RWPE2 (cell line): ENCODE measurements around the gene ABRAXAS1.

Experiments
- ATAC-seq: fragments of 200-7000 bp; cut with Tn5 transposase; 3 replicates; pipeline ENCODE4 v1.9.1; 2021; ENCODE audit warnings: low read depth
- DNase-seq: peaks from one replicate; pipeline ENCODE4 v3.0.0-alpha.2; 2020; ENCODE audit warnings: low spot score
- H3K27ac ChIP-seq: fragments of 450-650 bp; 2 replicates; pipeline ENCODE4 v1.5.1; 2017; ENCODE audit warnings: mild to moderate bottlenecking; ENCODE audit not compliant: poor library complexity, severe bottlenecking
- H3K27me3 ChIP-seq: fragments of 250-450 bp; sonication (Bioruptor Pico); 2 replicates; pipeline ENCODE4 v1.5.1; 2021; ENCODE audit warnings: mild to moderate bottlenecking, moderate library complexity; ENCODE audit not compliant: insufficient read depth, poor library complexity, severe bottlenecking
- H3K36me3 ChIP-seq: fragments of 250-450 bp; sonication (Bioruptor Pico); 2 replicates; pipeline ENCODE4 v1.5.1; 2020; ENCODE audit warnings: low read depth, mild to moderate bottlenecking, moderate library complexity
- H3K4me1 ChIP-seq: fragments of 250-450 bp; sonication (Bioruptor Pico); 2 replicates; pipeline ENCODE4 v1.5.1; 2021; ENCODE audit warnings: mild to moderate bottlenecking, moderate library complexity; ENCODE audit not compliant: insufficient read depth, poor library complexity, severe bottlenecking
- H3K4me3 ChIP-seq: fragments of 250-450 bp; sonication (Bioruptor Pico); 2 replicates; pipeline ENCODE4 v1.5.1; 2021; ENCODE audit warnings: mild to moderate bottlenecking, moderate library complexity; ENCODE audit not compliant: severe bottlenecking
- H3K9me3 ChIP-seq: fragments of 250-450 bp; sonication (Bioruptor Pico); 2 replicates; pipeline ENCODE4 v1.5.1; 2021; ENCODE audit warnings: mild to moderate bottlenecking, moderate library complexity; ENCODE audit not compliant: severe bottlenecking
- CTCF ChIP-seq: fragments of 450-650 bp; IDR thresholded peaks from one replicate; pipeline ENCODE4 v1.5.1; 2017; ENCODE audit warnings: mild to moderate bottlenecking, moderate library complexity; ENCODE audit not compliant: poor library complexity, severe bottlenecking

Gene ABRAXAS1

GRCh38 chr4:83431200-83431599, 53.7 kb downstream of the ABRAXAS1 start:
- no peak for TF ChIP-seq CTCF
- Histone ChIP-seq H3K27ac (no peak overlapping the region), H3K27me3 (no peaks in the 10 kb centered on the region), H3K4me1 (no peaks in the 10 kb centered on the region), H3K36me3 (peaks cover 48% of the 10 kb centered on the region), H3K9me3 (no peaks in the 10 kb centered on the region), H3K4me3 (no peak overlapping the region)
- DNase-seq, result no peak
- ATAC-seq, result no peak

GRCh38 chr4:83418211-83418610, 66.7 kb downstream of the ABRAXAS1 start:
- Histone ChIP-seq H3K36me3 (peaks cover 35% of the 10 kb centered on the region), H3K4me3 (no peak overlapping the region), H3K4me1 (no peaks in the 10 kb centered on the region), H3K27me3 (no peaks in the 10 kb centered on the region), H3K27ac (no peak overlapping the region), H3K9me3 (no peaks in the 10 kb centered on the region)
- no peak for DNase-seq
- no peak for ATAC-seq
- TF ChIP-seq CTCF, result no peak

- DNase-seq, result no peak
- Histone ChIP-seq H3K36me3 (peaks cover 32% of the 10 kb centered on the region), H3K4me1 (no peaks in the 10 kb centered on the region), H3K27ac (no peak overlapping the region), H3K27me3 (no peaks in the 10 kb centered on the region), H3K4me3 (no peak overlapping the region), H3K9me3 (no peaks in the 10 kb centered on the region)
- no peak for ATAC-seq
- TF ChIP-seq CTCF, result no peak
These were observed 67.3 kb downstream of the ABRAXAS1 start for GRCh38 chr4:83417566-83417965.

- no peak overlapping the region for H3K27ac ChIP-seq
- no peak for TF ChIP-seq CTCF
- no peaks in the 10 kb centered on the region for H3K9me3 ChIP-seq
- DNase-seq (no peak), ATAC-seq (no peak)
- H3K4me1 ChIP-seq, result no peaks in the 10 kb centered on the region
- H3K27me3 ChIP-seq, result no peaks in the 10 kb centered on the region
- H3K4me3 ChIP-seq, result no peak overlapping the region
- peaks cover 20% of the 10 kb centered on the region for H3K36me3 ChIP-seq
These were observed 71.2 kb downstream of the ABRAXAS1 start for GRCh38 chr4:83413676-83414075.
